ENCODE data around the gene RPS21. TPM values are rescaled to one million over a fixed set of nuclear protein-coding genes. Genes with fewer than 3 reads are reported as not detected.
A peak's percentile ranks its signal among the peaks of the same experiment; 100 is the strongest.

The RPS21 gene
- polyA plus RNA-seq, 1 of the 3 experiments (the other 2 are of a cell fraction): 16,625 TPM

DNA sequence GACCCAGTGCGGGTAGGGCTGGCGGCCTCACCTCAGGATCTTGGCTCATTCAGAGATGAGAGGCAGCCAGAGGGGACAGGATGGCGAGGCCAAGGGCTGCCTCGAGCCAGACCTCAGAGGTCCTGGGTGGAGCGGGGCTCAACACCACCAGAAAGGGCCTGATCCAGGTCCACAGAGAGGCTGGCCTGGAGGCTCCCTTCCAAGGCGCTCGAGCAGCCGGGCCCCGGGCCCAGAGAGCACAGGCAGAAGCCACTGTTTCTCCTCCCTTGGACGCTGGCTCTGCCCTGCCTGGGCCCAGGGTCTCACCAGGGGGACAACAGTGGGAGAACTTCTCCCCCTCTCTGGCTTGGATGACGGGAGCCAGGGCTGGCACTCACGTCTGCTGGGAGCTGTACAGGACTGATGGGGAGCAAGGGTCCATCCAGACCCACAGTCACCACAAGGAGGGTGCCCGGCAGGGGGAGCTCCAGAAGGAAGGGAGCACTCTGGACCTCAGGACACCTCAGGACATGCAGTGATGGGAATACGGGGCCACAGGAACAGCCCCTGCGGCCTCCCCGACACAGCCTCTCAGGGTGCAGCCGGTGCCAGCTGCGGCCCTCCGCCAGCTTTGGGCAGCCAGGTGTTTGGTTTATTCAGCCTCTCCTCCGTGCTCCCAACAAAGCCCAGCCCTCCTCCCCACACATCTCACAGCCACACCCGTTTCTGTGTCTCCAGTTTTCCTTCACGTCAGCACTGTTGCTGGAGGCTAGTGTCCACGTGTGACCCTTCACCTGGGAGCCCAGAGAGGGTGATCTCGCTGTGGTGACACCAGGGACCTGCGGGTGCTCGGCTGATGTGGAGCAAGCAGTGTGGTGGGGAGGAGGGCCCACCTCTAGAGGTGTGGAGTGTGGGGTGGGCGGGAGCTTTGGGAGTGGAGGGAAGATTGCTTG, 8.7 kb downstream of the RPS21 start:
- peaks cover 0 to 10% of the 10 kb centered on the region in 2 experiments for H3K36me3 ChIP-seq (replicated peaks in 1 of 2; ENCODE audit: control insufficient read depth in 1 of 2, insufficient read depth in 2 of 2, low read length in 1 of 2)
- no peak for DNase-seq
- no peaks in the 10 kb centered on the region for H3K9me2 ChIP-seq
- no peak overlapping the region for H3K4me3 ChIP-seq (ENCODE audit: low read depth in 2 of 2, low read length in 1 of 2)
- no peaks in the 10 kb centered on the region for H3K27me3 ChIP-seq (ENCODE audit: insufficient read depth)
- no peak overlapping the region for H3K9ac ChIP-seq
- ChIA-PET POLR2A (no interaction called here), CTCF (interaction anchor here (1.5 kb wide), 1 partner anchor 15 kb away, joined by 3 read pairs; no protein-coding TSS in a partner anchor)
- H3F3A ChIP-seq (replicated peaks; ENCODE audit: insufficient read depth): peaks cover 3% of the 10 kb centered on the region
- H3K4me2 ChIP-seq: no peak overlapping the region
- no peaks in the 10 kb centered on the region for H3K79me2 ChIP-seq (ENCODE audit: insufficient read depth)
- H3K4me1 ChIP-seq (ENCODE audit: control insufficient read depth in 1 of 2, insufficient read depth in 2 of 2, low read depth in 1 of 2, low read length in 1 of 2): no peaks in the 10 kb centered on the region
- no peaks in the 10 kb centered on the region for H3K9me3 ChIP-seq
- H2AFZ ChIP-seq (ENCODE audit: low read depth): no peak overlapping the region
- H4K20me1 ChIP-seq (ENCODE audit: insufficient read depth): no peaks in the 10 kb centered on the region
- no peak overlapping the region for H3K27ac ChIP-seq (ENCODE audit: low read depth in 2 of 2, low read length in 1 of 2)
- no peak for TF ChIP-seq MEF2A (IDR thresholded peaks at IDR 0.05; ENCODE audit: borderline replicate concordance, low read depth)
- peak; percentile 47 for TF ChIP-seq CTCF (IDR thresholded peaks at IDR 0.05)
- WGBS (ENCODE audit: low lambda C conversion rate): 91% methylated on average over 15 of the region's 27 CpGs

GRCh38 chr20:62396367-62397239, 9.7 kb downstream of the RPS21 start:
- Histone ChIP-seq H2AFZ (ENCODE audit: low read depth) (no peak overlapping the region), H3K4me1 (ENCODE audit: control insufficient read depth in 1 of 2, insufficient read depth in 2 of 2, low read depth in 1 of 2, low read length in 1 of 2) (no peaks in the 10 kb centered on the region), H3K4me2 (no peak overlapping the region), H3F3A (replicated peaks; ENCODE audit: insufficient read depth) (no peaks in the 10 kb centered on the region), H3K9me2 (no peaks in the 10 kb centered on the region), H3K9ac (no peak overlapping the region), H4K20me1 (ENCODE audit: insufficient read depth) (no peaks in the 10 kb centered on the region), H3K79me2 (ENCODE audit: insufficient read depth) (no peaks in the 10 kb centered on the region), H3K4me3 (ENCODE audit: low read depth in 2 of 2, low read length in 1 of 2) (no peak overlapping the region), H3K27ac (ENCODE audit: low read depth in 2 of 2, low read length in 1 of 2) (no peak overlapping the region), H3K27me3 (ENCODE audit: insufficient read depth) (no peaks in the 10 kb centered on the region), H3K36me3 (replicated peaks in 1 of 2; ENCODE audit: control insufficient read depth in 1 of 2, insufficient read depth in 2 of 2, low read length in 1 of 2) (peaks cover 0 to under 1% of the 10 kb centered on the region in 2 experiments), H3K9me3 (no peaks in the 10 kb centered on the region)
- DNase-seq: no peak
- CTCF ChIA-PET: interaction anchor here (0.6 to 1.8 kb wide), 3 partner anchors 9 to 78 kb away, joined by 3 to 6 read pairs (median 4); no protein-coding TSS in a partner anchor
- POLR2A ChIA-PET: no interaction called here
- WGBS (ENCODE audit: low lambda C conversion rate): 94% methylated on average over 25 of the region's 35 CpGs
- no peak for TF ChIP-seq EZH2phosphoT487 (IDR thresholded peaks at IDR 0.05; ENCODE audit: borderline replicate concordance, low read depth)
- no peak for TF ChIP-seq MAX (IDR thresholded peaks at IDR 0.05; ENCODE audit: low read depth)
- TF ChIP-seq RFX5 (IDR thresholded peaks at IDR 0.05; ENCODE audit: low read length): no peak
- TF ChIP-seq SMC3 (IDR thresholded peaks at IDR 0.05; ENCODE audit: low read depth, low read length): no peak
- TF ChIP-seq EP300 (IDR thresholded peaks at IDR 0.05; ENCODE audit: borderline replicate concordance in 1 of 2, low read depth in 1 of 2, low read length in 1 of 2): no peak
- no peak for TF ChIP-seq RCOR1 (IDR thresholded peaks at IDR 0.05; ENCODE audit: low read length)
- TF ChIP-seq TAF1 (IDR thresholded peaks at IDR 0.05; ENCODE audit: borderline replicate concordance, low read depth, low read length): no peak
- no peak for TF ChIP-seq RXRA (IDR thresholded peaks at IDR 0.05; ENCODE audit: borderline replicate concordance, low read depth)
- no peak for TF ChIP-seq FOSL2 (IDR thresholded peaks at IDR 0.05; ENCODE audit: borderline replicate concordance, low read depth)
- no peak for TF ChIP-seq MXI1 (IDR thresholded peaks at IDR 0.05; ENCODE audit: low read depth, low read length)
- no peak for TF ChIP-seq TCF12 (IDR thresholded peaks at IDR 0.05)
- TF ChIP-seq CTCF (IDR thresholded peaks at IDR 0.05): no peak
- TF ChIP-seq, protein P1, sequence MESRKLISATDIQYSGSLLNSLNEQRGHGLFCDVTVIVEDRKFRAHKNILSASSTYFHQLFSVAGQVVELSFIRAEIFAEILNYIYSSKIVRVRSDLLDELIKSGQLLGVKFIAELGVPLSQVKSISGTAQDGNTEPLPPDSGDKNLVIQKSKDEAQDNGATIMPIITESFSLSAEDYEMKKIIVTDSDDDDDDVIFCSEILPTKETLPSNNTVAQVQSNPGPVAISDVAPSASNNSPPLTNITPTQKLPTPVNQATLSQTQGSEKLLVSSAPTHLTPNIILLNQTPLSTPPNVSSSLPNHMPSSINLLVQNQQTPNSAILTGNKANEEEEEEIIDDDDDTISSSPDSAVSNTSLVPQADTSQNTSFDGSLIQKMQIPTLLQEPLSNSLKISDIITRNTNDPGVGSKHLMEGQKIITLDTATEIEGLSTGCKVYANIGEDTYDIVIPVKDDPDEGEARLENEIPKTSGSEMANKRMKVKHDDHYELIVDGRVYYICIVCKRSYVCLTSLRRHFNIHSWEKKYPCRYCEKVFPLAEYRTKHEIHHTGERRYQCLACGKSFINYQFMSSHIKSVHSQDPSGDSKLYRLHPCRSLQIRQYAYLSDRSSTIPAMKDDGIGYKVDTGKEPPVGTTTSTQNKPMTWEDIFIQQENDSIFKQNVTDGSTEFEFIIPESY (IDR thresholded peaks at IDR 0.05; ENCODE audit: borderline replicate concordance, low read depth): no peak
- TF ChIP-seq SIN3A (IDR thresholded peaks at IDR 0.05; ENCODE audit: borderline replicate concordance, low read depth, low read length): no peak
- TF ChIP-seq POLR2AphosphoS5 (IDR thresholded peaks at IDR 0.05; ENCODE audit: low read depth, low read length): no peak
